H9 (cell line): ENCODE measurements around the gene BTD. TPM values are rescaled to one million over a fixed set of nuclear protein-coding genes. Genes with fewer than 3 reads are reported as not detected.

ENCODE experiments used
- DNase-seq: peaks from one replicate; pipeline ENCODE4 v3.0.0-alpha.2; 2017
- H2AFZ ChIP-seq: one replicate; pipeline ENCODE4 v1.6.1; 2013; ENCODE audit warnings: mild to moderate bottlenecking, low read length, control low read depth, moderate library complexity
- H2AK5ac ChIP-seq: 2 replicates; pipeline ENCODE4 v1.6.1; 2013; ENCODE audit warnings: low read length, control low read depth, mixed read lengths; ENCODE audit not compliant: insufficient read length
- H2BK120ac ChIP-seq: one replicate; pipeline ENCODE4 v1.6.1; 2013; ENCODE audit warnings: low read depth, mild to moderate bottlenecking, low read length, control low read depth, inconsistent platforms; ENCODE audit not compliant: poor library complexity, severe bottlenecking
- H2BK12ac ChIP-seq: 2 replicates; pipeline ENCODE4 v1.6.1; 2013; ENCODE audit warnings: low read length, control low read depth, mixed read lengths, low read depth; ENCODE audit not compliant: insufficient read length
- H2BK15ac ChIP-seq: 2 replicates; pipeline ENCODE4 v1.6.1; 2013; ENCODE audit warnings: low read depth, low read length, control low read depth
- H2BK20ac ChIP-seq: one replicate; pipeline ENCODE4 v1.6.1; 2013; ENCODE audit warnings: low read depth, mild to moderate bottlenecking, low read length, control low read depth, inconsistent platforms; ENCODE audit not compliant: poor library complexity, severe bottlenecking
- H2BK5ac ChIP-seq: 2 replicates; pipeline ENCODE4 v1.6.1; 2013; ENCODE audit warnings: low read length, control low read depth, mixed read lengths; ENCODE audit not compliant: insufficient read length
- H3K14ac ChIP-seq: 2 replicates; pipeline ENCODE4 v1.6.1; 2013; ENCODE audit warnings: low read length, control low read depth; ENCODE audit not compliant: insufficient read depth
- H3K18ac ChIP-seq: 2 replicates; pipeline ENCODE4 v1.6.1; 2013; ENCODE audit warnings: low read depth, mild to moderate bottlenecking, mixed read lengths, low read length, control low read depth; ENCODE audit not compliant: insufficient read length
- H3K23ac ChIP-seq: 2 replicates; pipeline ENCODE4 v1.6.1; 2013; ENCODE audit warnings: low read length, control low read depth, mixed read lengths, low read depth; ENCODE audit not compliant: insufficient read length
- H3K23me2 ChIP-seq: 2 replicates; pipeline ENCODE4 v1.6.1; 2013; ENCODE audit warnings: low read depth, mild to moderate bottlenecking, mixed read lengths, low read length, control low read depth; ENCODE audit not compliant: insufficient read length, poor library complexity, severe bottlenecking
- H3K27ac ChIP-seq: 2 replicates; pipeline ENCODE4 v1.5.1; 2013; ENCODE audit warnings: low read length, control low read depth, mixed read lengths, low read depth; ENCODE audit not compliant: insufficient read length
- H3K27me3 ChIP-seq: 2 replicates; pipeline ENCODE4 v1.6.1; 2013; ENCODE audit warnings: low read length, control low read depth, inconsistent platforms; ENCODE audit not compliant: insufficient read depth
- H3K4ac ChIP-seq: 2 replicates; pipeline ENCODE4 v1.6.1; 2013; ENCODE audit warnings: low read depth, mild to moderate bottlenecking, control low read depth, inconsistent platforms, low read length, moderate library complexity
- H3K4me1 ChIP-seq: 2 replicates; pipeline ENCODE4 v1.6.1; 2013; ENCODE audit warnings: low read length, control low read depth, inconsistent platforms; ENCODE audit not compliant: insufficient read depth
- H3K4me2 ChIP-seq: 2 replicates; pipeline ENCODE4 v1.6.1; 2013; ENCODE audit warnings: low read length, control low read depth, mixed read lengths; ENCODE audit not compliant: insufficient read length, insufficient read depth
- H3K56ac ChIP-seq: 2 replicates; pipeline ENCODE4 v1.6.1; 2013; ENCODE audit warnings: low read depth, mild to moderate bottlenecking, mixed read lengths, low read length, control low read depth; ENCODE audit not compliant: insufficient read length
- H3K79me1 ChIP-seq: 2 replicates; pipeline ENCODE4 v1.6.1; 2013; ENCODE audit warnings: low read depth, mild to moderate bottlenecking, moderate library complexity, low read length, control low read depth, inconsistent platforms; ENCODE audit not compliant: insufficient read depth, poor library complexity, severe bottlenecking
- H3K79me2 ChIP-seq: 2 replicates; pipeline ENCODE4 v1.6.1; 2013; ENCODE audit warnings: low read length, control low read depth, inconsistent platforms; ENCODE audit not compliant: insufficient read depth
- H3K9ac ChIP-seq: 2 replicates; pipeline ENCODE4 v1.6.1; 2013; ENCODE audit warnings: low read length, control low read depth, mixed read lengths; ENCODE audit not compliant: insufficient read length; ENCODE audit errors: extremely low read depth
- H3K9me3 ChIP-seq: one replicate; pipeline ENCODE4 v1.6.1; 2013; ENCODE audit warnings: low read depth, low read length, inconsistent platforms; ENCODE audit not compliant: control insufficient read depth
- H3T11ph ChIP-seq: one replicate; pipeline ENCODE4 v1.6.1; 2013; ENCODE audit warnings: mild to moderate bottlenecking, low read length, control low read depth, inconsistent platforms
- H4K20me1 ChIP-seq: one replicate; pipeline ENCODE4 v1.6.1; 2013; ENCODE audit not compliant: control insufficient read depth, insufficient read length, insufficient read depth
- H4K5ac ChIP-seq: 2 replicates; pipeline ENCODE4 v1.6.1; 2013; ENCODE audit warnings: low read depth, mild to moderate bottlenecking, mixed read lengths, low read length, control low read depth; ENCODE audit not compliant: insufficient read length
- H4K8ac ChIP-seq: replicated peaks from 2 replicates; pipeline ENCODE4 v1.6.1; 2013; ENCODE audit warnings: low read length, control low read depth, mixed read lengths, low read depth; ENCODE audit not compliant: insufficient read length
- H4K91ac ChIP-seq: 2 replicates; pipeline ENCODE4 v1.6.1; 2013; ENCODE audit warnings: low read depth, mild to moderate bottlenecking, moderate library complexity, mixed read lengths, low read length, control low read depth; ENCODE audit not compliant: insufficient read length
- H3K27ac Mint-ChIP-seq, 3 experiments: 2 replicates in 2 of 3; 3 replicates in 1 of 3; pipeline ENCODE4 v1.8.0; 2020 to 2021; ENCODE audit warnings: mixed read lengths in 3 of 3, mild to moderate bottlenecking in 1 of 3, moderate library complexity in 1 of 3
- H3K27me3 Mint-ChIP-seq: 2 replicates; pipeline ENCODE4 v1.8.0; 2021; ENCODE audit warnings: low read depth, mild to moderate bottlenecking, moderate library complexity, mixed read lengths
- H3K36me3 Mint-ChIP-seq, 3 experiments: 2 replicates in 2 of 3; 3 replicates in 1 of 3; pipeline ENCODE4 v1.8.0; 2020 to 2021; ENCODE audit warnings: low read depth in 3 of 3, mixed read lengths in 3 of 3; ENCODE audit not compliant: insufficient read depth in 1 of 3
- H3K4me1 Mint-ChIP-seq, 2 experiments: 2 replicates each; pipeline ENCODE4 v1.8.0; 2020; ENCODE audit warnings: mixed read lengths in 2 of 2
- H3K4me3 Mint-ChIP-seq, 2 experiments: 2 replicates in 1 of 2; 3 replicates in 1 of 2; pipeline ENCODE4 v1.8.0; 2020 to 2021; ENCODE audit warnings: mild to moderate bottlenecking in 2 of 2, mixed read lengths in 2 of 2, moderate library complexity in 1 of 2
- H3K9me3 Mint-ChIP-seq, 2 experiments: 2 replicates in 1 of 2; 3 replicates in 1 of 2; pipeline ENCODE4 v1.8.0; 2020; ENCODE audit warnings: mild to moderate bottlenecking in 2 of 2, mixed read lengths in 2 of 2, moderate library complexity in 1 of 2
- WGBS: extraction: QIAGEN DNeasy Blood & Tissue Kit; methylation state at CpG from one replicate; pipeline ENCODE4 v1.1.7; 2013; ENCODE audit warnings: missing lambda C conversion rate, low lambda C conversion rate, mixed read lengths; ENCODE audit not compliant: insufficient read length; ENCODE audit errors: extremely low coverage; 5-methylcytosine and 5-hydroxymethylcytosine counted together
- total RNA-seq: library from RNA; stranded (reverse); gene quantifications from 2 replicates; pipeline ENCODE4 v1.2.1, GENCODE V29; 2021
- TF ChIP-seq, protein P1 (sequence below): fragments of 200-600 bp; sonication (generic); conservative IDR thresholded peaks from 3 replicates; pipeline ENCODE4 v1.8.0; 2021; ENCODE audit warnings: antibody characterized with exemption, mild to moderate bottlenecking

The BTD gene
- total RNA-seq, 1 experiment from 2014 or later: 21.5 TPM

GRCh38 chr3:15645740-15646501, 44.4 kb downstream of the BTD start:
- WGBS: no CpG with 5 or more reads among the region's 18 CpGs
- Mint-ChIP-seq H3K4me3 (no peak overlapping the region), H3K9me3 (no peaks in the 10 kb centered on the region; a peak in 1 of 5 replicates), H3K27ac (0 out of 7 replicates have a peak overlapping the region, but pooled peaks of 1 of the 3 experiments have one; percentile 61), H3K36me3 (peaks cover 12 to 42% (median 42%) of the 10 kb centered on the region in 3 experiments), H3K27me3 (no peaks in the 10 kb centered on the region), H3K4me1 (peaks cover 12 to 21% of the 10 kb centered on the region in 2 experiments)
- Histone ChIP-seq H3K4ac (no peak overlapping the region), H3K4me1 (peaks cover 5% of the 10 kb centered on the region; the same call in 1 of the 2 replicates), H3K23ac (no peak overlapping the region), H2BK120ac (no peak overlapping the region), H4K5ac (no peak overlapping the region), H3K14ac (no peak overlapping the region), H3K9me3 (no peaks in the 10 kb centered on the region), H2BK20ac (no peak overlapping the region), H3K27me3 (no peaks in the 10 kb centered on the region), H2BK12ac (no peak overlapping the region), H3K27ac (no peak overlapping the region), H2BK5ac (no peak overlapping the region), H4K20me1 (no peaks in the 10 kb centered on the region), H2AFZ (no peak overlapping the region), H2AK5ac (no peak overlapping the region), H3K79me2 (no peaks in the 10 kb centered on the region), H3K56ac (no peak overlapping the region), H4K8ac (no peak overlapping the region), H3K9ac (no peak overlapping the region), H3K18ac (no peak overlapping the region), H3K4me2 (no peak overlapping the region), H3K79me1 (no peaks in the 10 kb centered on the region), H3K23me2 (no peaks in the 10 kb centered on the region), H3T11ph (no peak overlapping the region), H2BK15ac (no peak overlapping the region), H4K91ac (no peak overlapping the region)
- DNase-seq: no peak
- TF ChIP-seq, protein P1, sequence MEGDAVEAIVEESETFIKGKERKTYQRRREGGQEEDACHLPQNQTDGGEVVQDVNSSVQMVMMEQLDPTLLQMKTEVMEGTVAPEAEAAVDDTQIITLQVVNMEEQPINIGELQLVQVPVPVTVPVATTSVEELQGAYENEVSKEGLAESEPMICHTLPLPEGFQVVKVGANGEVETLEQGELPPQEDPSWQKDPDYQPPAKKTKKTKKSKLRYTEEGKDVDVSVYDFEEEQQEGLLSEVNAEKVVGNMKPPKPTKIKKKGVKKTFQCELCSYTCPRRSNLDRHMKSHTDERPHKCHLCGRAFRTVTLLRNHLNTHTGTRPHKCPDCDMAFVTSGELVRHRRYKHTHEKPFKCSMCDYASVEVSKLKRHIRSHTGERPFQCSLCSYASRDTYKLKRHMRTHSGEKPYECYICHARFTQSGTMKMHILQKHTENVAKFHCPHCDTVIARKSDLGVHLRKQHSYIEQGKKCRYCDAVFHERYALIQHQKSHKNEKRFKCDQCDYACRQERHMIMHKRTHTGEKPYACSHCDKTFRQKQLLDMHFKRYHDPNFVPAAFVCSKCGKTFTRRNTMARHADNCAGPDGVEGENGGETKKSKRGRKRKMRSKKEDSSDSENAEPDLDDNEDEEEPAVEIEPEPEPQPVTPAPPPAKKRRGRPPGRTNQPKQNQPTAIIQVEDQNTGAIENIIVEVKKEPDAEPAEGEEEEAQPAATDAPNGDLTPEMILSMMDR: no peak
